Gastrocnemius medialis (tissue), 4 donors: ENCODE results near the gene SIDT1. TPM values are rescaled to one million over a fixed set of nuclear protein-coding genes. Genes with fewer than 3 reads are reported as not detected.
A peak's percentile ranks its signal among the peaks of the same experiment; 100 is the strongest.

Experiments
- ATAC-seq, 2 donors: fragments of 150-250 bp; one replicate each; pipeline ENCODE4 v1.9.1; 2016
- DNase-seq, 2 donors: peaks; one replicate each; pipeline ENCODE4 v3.0.0-alpha.2; 2019
- H3K27ac ChIP-seq, 4 donors: fragments of 200-600 bp; sonication (generic); 1 replicate in 1 of 4; 2 replicates in 3 of 4; pipeline ENCODE4 v1.5.1; 2016 to 2018; ENCODE audit warnings: mild to moderate bottlenecking in 2 of 4, moderate library complexity in 1 of 4
- H3K27me3 ChIP-seq, 3 donors: fragments of 200-600 bp; sonication (generic) in 2 of 3; 1 replicate in 1 of 3; 2 replicates in 2 of 3; pipeline versions ENCODE4 v1.5.1 to v1.6.0; 2016 to 2019; ENCODE audit warnings: mild to moderate bottlenecking in 1 of 3, moderate library complexity in 1 of 3
- H3K36me3 ChIP-seq, 2 donors: fragments of 200-600 bp; sonication (generic) in 1 of 2; one replicate each; pipeline ENCODE4 v1.5.1; 2017 to 2018
- H3K4me1 ChIP-seq, 2 donors: fragments of 200-600 bp; sonication (generic) in 1 of 2; one replicate each; pipeline ENCODE4 v1.5.1; 2016 to 2017; ENCODE audit warnings: mild to moderate bottlenecking in 2 of 2
- H3K4me3 ChIP-seq, 4 donors: fragments of 200-600 bp; sonication (generic) in 3 of 4; 1 replicate in 1 of 4; 2 replicates in 3 of 4; pipeline ENCODE4 v1.5.1; 2016 to 2019; ENCODE audit warnings: mild to moderate bottlenecking in 2 of 4
- H3K9me3 ChIP-seq, 3 donors: fragments of 200-600 bp; sonication (generic) in 2 of 3; 1 replicate in 1 of 3; 2 replicates in 2 of 3; pipeline ENCODE4 v1.5.1; 2016 to 2019
- CTCF ChIP-seq, 5 experiments: fragments of 450-650 bp in 3 of 5; fragments of 200-600 bp in 2 of 5; sonication (generic) in 2 of 5; IDR thresholded peaks in 4 of 5; conservative IDR thresholded peaks in 1 of 5; 1 replicate in 4 of 5; 2 replicates in 1 of 5; pipeline ENCODE4 v1.5.1; 2016 to 2019; ENCODE audit warnings: antibody characterized with exemption in 5 of 5, mild to moderate bottlenecking in 3 of 5, moderate library complexity in 3 of 5
- POLR2A ChIP-seq, 2 donors: fragments of 450-650 bp; IDR thresholded peaks; one replicate each; pipeline ENCODE4 v1.6.1; 2017; ENCODE audit warnings: antibody characterized with exemption in 2 of 2, mild to moderate bottlenecking in 2 of 2, moderate library complexity in 2 of 2
- in situ Hi-C, 4 donors: fragments of 200-750 bp; cut with MboI; loops; one replicate each; pipeline versions ENCODE4 v1.15.0 to v1.8.0; 2017; ENCODE audit warnings: low sequenced_read_pairs in 4 of 4
- intact Hi-C: fragments of 100-400 bp; cut with DNase I; formaldehyde crosslinking; loops from one replicate; pipeline ENCODE4 v1.15.1; 2023; ENCODE audit warnings: low total_unique reads
- total RNA-seq, 4 donors: library from RNA; depleted of rRNA; stranded (reverse); fragments of >200 nt; gene quantifications; one replicate each; pipeline versions ENCODE4 v1.1.0 to v1.2.3, GENCODE V29; 2016

SIDT1 gene
- total RNA-seq, 4 donors from 2014 or later, result 0.13 to 0.87 (median 0.19) TPM; not detected in 1

GRCh38 chr3:113602836-113603235 is 70.5 kb downstream of the SIDT1 start:
- H3K4me1 ChIP-seq, result peaks cover 16 to 24% of the 10 kb centered on the region in 2 donors
- no peaks in the 10 kb centered on the region for H3K36me3 ChIP-seq
- no peaks in the 10 kb centered on the region for H3K9me3 ChIP-seq
- DNase-seq, result no peak
- intact Hi-C loops, result no loop called here
- TF ChIP-seq POLR2A (IDR thresholded peaks at IDR 0.05) (no peak), CTCF (IDR thresholded peaks at IDR 0.05 in 4 of 5, conservative IDR thresholded peaks at IDR 0.05 in 1 of 5) (no peak)
- ATAC-seq, result no peak
- H3K27ac ChIP-seq, result no peak overlapping the region
- no peak overlapping the region for H3K4me3 ChIP-seq
- H3K27me3 ChIP-seq, result no peaks in the 10 kb centered on the region
- in situ Hi-C loops, result loop anchor here in 1 of 4 donors (25.0 kb wide), 1 partner anchor 541 kb away; no protein-coding TSS in a partner anchor

GRCh38 chr3:113606539-113607218 is 74.3 kb downstream of the SIDT1 start:
- no peak overlapping the region for H3K27ac ChIP-seq
- no peaks in the 10 kb centered on the region for H3K27me3 ChIP-seq
- peaks cover 3 to 7% of the 10 kb centered on the region in 2 donors for H3K4me1 ChIP-seq
- intact Hi-C loops (no loop called here), in situ Hi-C loops (loop anchor here in 1 of 4 donors (25.0 kb wide), 1 partner anchor 544 kb away; no protein-coding TSS in a partner anchor)
- DNase-seq, result no peak
- no peak for TF ChIP-seq POLR2A (IDR thresholded peaks at IDR 0.05)
- TF ChIP-seq CTCF (IDR thresholded peaks at IDR 0.05 in 4 of 5, conservative IDR thresholded peaks at IDR 0.05 in 1 of 5), result no peak
- no peaks in the 10 kb centered on the region for H3K36me3 ChIP-seq
- ATAC-seq, result peak in 1 of 2 donors; percentile 33
- H3K9me3 ChIP-seq, result no peaks in the 10 kb centered on the region
- no peak overlapping the region for H3K4me3 ChIP-seq

- in situ Hi-C loops, result loop anchor here in 1 of 4 donors (25.0 kb wide), 1 partner anchor 545 kb away; no protein-coding TSS in a partner anchor
- intact Hi-C loops, result no loop called here
- DNase-seq (no peak), ATAC-seq (peak in 1 of 2 donors; percentile 39)
- Histone ChIP-seq H3K27ac (no peak overlapping the region), H3K4me1 (peaks cover 2 to 3% of the 10 kb centered on the region in 2 donors), H3K27me3 (no peaks in the 10 kb centered on the region), H3K9me3 (no peaks in the 10 kb centered on the region), H3K4me3 (no peak overlapping the region), H3K36me3 (no peaks in the 10 kb centered on the region)
- TF ChIP-seq CTCF (IDR thresholded peaks at IDR 0.05 in 4 of 5, conservative IDR thresholded peaks at IDR 0.05 in 1 of 5) (no peak), POLR2A (IDR thresholded peaks at IDR 0.05) (no peak)
Measured at GRCh38 chr3:113607219-113607596, 74.9 kb downstream of the SIDT1 start.

- no peak for TF ChIP-seq CTCF (IDR thresholded peaks at IDR 0.05 in 4 of 5, conservative IDR thresholded peaks at IDR 0.05 in 1 of 5)
- no peak for TF ChIP-seq POLR2A (IDR thresholded peaks at IDR 0.05)
- Histone ChIP-seq H3K27me3 (no peaks in the 10 kb centered on the region), H3K27ac (no peak overlapping the region), H3K36me3 (no peaks in the 10 kb centered on the region), H3K9me3 (no peaks in the 10 kb centered on the region), H3K4me3 (no peak overlapping the region), H3K4me1 (peaks cover 7 to 22% of the 10 kb centered on the region in 2 donors)
- DNase-seq (no peak), ATAC-seq (peak in 1 of 2 donors; percentile 64)
- intact Hi-C loops, result no loop called here
- in situ Hi-C loops, result loop anchor here in 1 of 4 donors (25.0 kb wide), 1 partner anchor 552 kb away; no protein-coding TSS in a partner anchor
Measured at GRCh38 chr3:113614402-113614801, 82.0 kb downstream of the SIDT1 start.
